Activated CD4-positive, alpha-beta T cell treated with anti-CD3 and anti-CD28 coated beads, Interleukin-2, amount 50 U/mL, for 16 hours (primary cell): Measurements from ENCODE around the gene ZNHIT3.

Source experiments
- DNase-seq: peaks from one replicate; pipeline ENCODE4 v3.0.0-alpha.2; 2020

The ZNHIT3 gene

DNA sequence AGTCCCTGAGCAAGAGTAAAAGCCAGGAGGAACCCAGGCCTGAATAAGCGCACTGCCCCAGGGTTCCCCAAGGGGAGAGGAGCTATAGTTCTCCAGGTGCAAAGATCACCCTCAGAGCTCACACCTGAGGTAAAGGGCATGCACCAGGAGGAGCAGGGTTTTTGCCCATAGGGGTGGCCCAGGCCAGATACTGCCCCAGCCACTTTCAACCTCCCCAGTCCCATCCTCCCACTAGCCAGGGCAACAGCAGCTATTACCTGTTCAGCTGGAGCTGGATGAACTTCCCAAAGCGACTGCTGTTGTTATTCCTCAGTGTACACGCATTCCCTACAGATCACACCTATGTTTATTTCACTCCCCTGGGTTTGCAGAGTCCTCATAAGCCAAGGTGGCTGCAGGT lies 28.4 kb downstream of the ZNHIT3 start:
- DNase-seq = no peak

DNA sequence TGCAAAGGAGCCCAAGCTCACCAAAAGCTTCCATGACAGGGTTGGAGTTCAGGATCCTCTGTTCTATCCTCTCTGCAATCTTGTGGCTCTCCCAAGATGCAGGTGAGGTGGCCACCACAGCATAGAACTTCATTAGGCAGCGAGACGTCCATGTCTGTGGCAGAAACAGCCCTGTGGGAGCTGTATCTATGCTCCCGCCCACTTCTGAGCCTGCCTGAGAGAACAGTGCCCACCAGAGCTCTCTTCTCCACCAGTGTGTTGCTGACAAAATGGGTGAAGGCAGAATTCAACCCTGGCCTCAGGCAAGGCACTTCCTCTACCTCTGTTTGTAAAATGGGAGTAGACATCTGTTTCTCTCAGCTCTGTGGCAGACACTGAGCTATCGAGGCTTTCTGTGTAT lies 29.4 kb downstream of the ZNHIT3 start:
- DNase-seq = no peak

DNA sequence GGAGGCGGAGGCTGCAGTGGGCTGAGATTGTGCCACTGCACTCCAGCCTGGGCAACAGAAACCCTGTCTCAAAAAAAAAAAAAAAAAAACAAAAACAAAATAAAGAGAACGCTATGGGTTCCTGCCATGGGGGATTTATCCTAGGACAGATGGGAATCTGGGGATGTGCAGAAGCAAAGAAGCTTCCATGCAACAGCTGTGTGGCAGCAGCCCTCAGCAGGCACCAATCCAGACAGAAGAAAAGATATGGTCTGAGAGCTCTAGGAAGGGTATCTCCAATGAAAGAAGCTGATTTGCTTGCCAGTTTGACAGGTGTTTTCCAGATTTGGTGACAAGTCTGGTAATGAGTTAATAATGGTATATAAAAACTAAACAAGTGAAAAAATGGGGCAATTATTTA lies 36.6 kb downstream of the ZNHIT3 start:
- DNase-seq = no peak

DNA sequence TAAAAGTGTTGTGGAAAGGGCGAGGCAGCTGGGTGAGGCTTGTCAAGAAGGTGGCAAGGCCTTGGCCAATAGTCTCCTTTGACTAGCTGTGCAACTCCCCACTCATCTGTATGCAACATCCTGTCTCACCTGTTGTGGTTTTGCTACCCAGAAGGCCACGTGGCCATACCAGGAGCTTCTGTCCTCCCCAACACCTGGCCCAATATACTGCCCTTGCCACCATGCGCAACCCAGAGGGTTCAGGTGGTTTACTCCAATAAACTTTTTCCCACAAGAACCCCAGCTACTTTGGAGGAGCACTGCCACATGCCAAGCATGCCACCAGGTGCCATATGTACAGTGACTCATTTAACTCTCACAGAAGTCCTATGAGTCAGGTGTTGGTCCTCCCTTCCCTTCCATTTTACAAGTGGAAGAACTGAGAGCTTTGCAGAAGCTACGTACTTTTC lies 38.0 kb downstream of the ZNHIT3 start:
- peak; percentile 23 for DNase-seq

DNA sequence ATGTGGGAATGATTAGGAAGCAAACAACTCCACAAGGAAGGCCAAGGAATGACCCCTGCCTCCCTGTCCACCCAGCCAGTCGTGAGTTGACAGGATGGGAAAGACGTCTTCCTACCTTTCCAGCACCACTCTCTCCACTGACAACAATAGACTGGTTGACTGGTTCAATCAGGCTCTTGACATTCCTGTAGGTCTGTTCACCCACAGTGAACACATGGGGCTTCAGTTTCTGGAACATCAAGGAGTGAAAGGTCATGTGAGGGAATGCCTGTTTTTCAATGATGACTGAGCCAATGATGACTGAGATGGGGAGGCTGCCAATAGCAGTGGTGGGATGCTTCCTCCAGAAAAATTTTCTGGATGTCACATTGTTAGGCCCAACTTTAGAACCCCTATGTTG lies 38.6 kb downstream of the ZNHIT3 start:
- DNase-seq = no peak

DNA sequence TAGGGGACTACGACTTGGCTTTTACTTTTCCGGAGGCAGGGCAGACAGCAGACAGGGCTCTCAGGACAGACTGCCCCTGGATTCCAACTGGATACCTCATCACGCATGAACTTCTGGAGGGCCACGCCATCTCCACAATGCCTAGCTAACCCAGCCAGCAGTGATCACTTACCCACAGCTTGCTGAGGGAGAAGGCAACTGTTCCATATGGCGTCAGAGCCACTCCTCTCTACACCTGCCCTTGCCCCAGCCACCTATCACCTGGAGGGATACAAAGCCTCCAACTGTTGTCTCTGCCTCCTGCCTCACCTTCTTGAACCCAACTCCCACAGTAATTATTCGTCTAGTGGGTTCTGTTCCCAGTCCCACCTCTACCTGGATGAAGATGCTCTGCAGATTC lies 39.4 kb downstream of the ZNHIT3 start:
- no peak for DNase-seq

DNA sequence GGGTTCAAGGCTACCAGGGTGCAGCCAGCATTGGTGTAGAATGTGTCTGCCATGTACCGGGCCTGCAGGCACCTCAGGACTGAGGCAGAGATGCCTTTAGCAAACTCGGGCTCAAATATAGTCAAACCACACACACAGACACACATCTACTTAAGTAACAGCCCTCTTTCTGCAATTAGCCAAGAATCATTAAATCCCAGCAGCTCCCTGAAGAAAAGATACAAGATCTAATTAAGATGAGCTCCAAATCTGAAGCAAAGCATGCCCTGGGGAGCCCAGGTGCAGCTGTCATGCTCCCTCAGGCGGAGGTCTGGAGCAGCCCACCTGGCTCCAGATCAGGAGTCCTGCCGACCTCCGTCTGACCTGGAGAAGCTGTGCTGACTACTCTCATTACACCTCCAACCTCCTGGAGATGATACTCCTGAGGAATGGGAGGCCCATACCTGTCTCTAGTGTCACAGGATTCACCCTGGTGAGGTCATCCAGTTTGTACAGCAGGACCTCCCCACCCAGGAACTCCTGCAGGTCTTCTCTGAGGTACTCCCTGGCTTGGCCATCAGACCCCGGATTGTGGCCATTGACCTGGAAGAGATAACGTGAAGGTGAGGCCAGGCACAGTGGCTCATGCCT lies 41.3 kb downstream of the ZNHIT3 start:
- no peak for DNase-seq

DNA sequence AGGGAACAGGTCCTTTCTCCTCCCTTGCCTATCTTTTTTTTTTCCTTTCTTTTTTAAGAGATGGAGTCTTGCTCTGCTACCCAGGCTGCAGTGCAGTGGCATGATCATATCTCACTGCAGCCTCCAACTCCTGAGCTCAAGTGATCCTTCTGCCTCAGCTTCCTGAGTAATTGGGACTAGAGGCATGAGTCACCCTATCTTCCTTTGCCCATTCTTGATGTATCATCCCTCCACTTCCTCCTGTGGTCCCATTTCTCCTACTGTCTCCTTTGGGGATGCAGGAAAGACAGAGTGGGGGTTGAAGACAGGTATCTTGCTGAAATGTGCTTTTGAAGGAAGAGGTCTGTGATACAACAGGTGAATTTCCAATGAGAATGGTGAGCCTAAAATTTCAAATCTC lies 42.6 kb downstream of the ZNHIT3 start:
- DNase-seq = no peak

DNA sequence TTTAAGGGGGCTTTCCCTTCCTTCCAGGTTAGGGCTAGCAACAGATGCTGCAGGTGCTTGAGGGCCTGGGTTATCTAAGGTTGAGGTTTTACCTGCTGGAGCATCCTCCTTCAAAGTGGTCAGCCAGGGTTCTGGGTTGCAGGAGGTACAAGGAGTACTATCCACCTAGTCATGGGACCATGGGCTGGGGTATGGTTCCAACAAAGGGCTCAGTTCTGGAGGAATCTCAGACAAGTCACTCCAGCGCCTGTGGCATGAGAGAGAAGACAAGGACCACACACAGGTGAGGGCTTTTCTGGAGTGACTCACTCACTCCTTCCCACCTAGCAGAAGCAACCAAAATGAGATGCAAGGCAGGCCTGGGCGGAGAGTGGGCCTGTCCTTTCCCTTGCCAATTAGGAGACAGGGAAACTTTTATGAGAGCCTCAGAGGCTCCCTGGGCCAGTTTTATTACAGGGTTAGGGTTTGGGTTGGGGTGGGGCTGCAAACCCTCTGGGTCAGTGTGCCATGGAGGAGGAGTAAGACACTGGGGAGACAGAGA lies 46.0 kb downstream of the ZNHIT3 start:
- DNase-seq = no peak

DNA sequence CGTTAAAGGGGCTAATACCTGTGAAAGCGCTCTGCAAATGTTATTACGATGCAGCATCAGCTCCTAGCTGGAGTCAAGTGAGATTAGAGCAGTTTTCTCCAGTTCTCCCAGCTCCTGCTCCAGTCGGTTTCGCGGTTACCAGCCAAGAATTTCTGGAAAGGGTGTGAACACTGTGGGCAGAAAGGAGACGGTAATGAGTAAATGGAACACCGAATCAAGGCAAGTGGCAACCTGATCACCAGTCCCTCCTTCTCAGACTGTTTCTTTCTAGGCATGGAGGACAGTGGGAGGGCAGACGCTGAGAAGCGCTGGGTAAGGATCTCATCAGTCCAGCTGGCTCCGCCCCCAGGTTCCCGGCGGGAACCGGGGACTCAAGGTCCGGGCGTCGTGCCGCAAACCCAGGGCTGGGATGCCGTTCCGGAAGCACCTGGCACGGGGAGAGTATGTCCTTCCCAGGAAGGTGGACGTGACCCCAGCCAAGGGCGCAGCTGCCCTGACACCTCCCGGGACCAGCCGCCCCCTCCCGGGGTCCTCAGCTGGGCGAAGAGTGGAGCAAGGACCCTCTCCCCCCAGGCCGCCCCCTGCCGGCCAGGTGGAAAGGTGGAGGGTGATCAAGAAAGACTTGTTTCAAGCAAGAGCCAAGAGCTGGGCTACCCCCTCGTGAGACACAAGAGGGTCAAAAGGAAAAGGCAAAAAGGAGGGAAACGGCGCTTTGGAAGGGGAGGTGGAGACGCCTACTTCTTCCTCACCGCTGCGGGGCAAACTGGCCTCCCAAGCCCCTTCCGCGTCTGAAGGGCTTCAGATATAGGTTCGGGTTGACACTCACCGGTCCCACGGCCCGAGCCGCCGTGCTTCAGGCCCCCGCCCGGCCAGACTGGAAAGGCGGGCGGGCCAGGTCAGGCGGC lies 47.7 kb downstream of the ZNHIT3 start:
- DNase-seq = peak; percentile 56

DNA sequence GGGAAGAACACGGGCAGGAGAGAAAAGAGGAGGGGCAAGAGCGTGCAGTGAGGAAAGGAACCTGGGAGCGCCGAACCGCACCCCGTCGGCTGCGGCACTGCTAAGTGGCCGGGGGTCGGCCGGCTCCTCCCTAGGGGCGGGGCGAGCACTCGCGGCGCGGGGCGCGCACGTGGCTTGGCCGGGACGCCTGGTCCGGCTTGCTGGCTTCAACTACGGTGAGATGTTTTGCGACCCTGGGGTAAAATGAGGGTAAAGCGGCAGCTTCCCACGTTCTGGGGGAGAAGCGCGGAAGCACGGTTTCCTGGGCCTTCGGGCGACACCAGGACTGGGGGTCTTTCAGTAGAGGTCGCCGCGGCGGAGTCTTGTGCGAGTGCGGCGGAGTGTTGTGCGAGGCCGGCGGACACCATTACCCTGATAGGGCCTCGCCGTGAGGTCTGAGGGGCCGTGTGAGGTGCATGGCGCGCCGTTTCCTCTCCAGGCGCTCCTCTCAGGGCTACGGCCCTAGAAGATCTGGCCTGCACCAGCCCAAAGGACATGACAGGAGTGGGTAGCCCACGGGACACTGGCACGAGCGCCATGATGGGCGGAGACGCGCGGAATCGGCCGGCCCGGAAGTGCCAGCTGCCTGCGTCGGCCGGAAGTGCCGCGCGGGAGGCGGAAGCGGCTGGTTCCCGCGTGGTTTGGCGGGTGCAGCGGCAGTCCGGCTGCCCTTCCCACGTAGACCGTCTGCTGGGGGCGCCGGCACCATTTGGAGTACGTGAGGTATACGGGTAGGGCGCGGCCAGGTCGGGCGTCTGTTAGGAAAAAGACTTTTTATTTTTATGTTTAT lies 48.6 kb downstream of the ZNHIT3 start, which contains the start of the genes MYO19 and PIGW:
MYO19 (minus strand) TSS at position 29 of the 829 bp plus-strand sequence. CDS start 2,330 bp downstream, outside the sequence.
PIGW (plus strand) TSS at position 148 of the 829 bp plus-strand sequence. CDS start 2,115 bp downstream, outside the sequence.
- DNase-seq = peak; percentile 92

DNA sequence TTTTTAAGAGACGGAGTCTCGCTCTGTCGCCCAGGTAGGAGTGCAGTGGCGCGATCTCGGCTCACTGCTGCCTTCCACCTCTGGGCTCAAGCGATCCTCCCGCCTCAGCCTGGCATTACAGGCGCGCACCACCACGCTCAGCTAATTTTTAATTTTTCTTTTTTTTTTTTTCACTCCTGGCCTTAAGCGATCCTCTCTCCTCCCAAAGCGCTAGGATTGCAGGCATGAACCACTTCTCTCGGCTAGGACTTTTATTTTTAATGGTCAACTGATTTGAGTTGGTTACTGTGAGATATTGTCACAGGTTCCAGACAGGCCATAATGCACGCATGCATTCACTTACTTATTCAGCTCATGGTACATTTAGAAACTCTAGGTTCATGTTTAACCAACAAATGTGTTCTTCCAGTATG lies 49.2 kb downstream of the ZNHIT3 start:
- no peak for DNase-seq

DNA sequence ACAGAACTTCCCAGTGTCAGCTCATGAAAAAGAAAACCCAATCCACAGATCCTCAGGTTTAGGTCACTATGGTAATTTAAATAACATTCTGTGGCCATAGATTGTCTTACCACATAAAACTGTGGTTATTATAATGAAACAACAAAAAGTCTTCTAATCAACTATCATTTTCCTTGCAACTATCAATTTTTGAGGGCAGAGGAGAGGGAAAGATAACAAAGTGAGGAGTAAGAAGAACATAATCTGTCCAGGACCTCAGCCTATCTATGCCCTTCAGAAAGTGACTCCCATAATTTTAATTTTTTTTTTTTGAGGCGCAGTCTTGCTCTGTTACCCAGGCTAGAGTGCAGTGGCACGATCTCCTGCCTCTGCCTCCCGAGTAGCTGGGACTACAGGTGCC lies 54.2 kb downstream of the ZNHIT3 start:
- no peak for DNase-seq

DNA sequence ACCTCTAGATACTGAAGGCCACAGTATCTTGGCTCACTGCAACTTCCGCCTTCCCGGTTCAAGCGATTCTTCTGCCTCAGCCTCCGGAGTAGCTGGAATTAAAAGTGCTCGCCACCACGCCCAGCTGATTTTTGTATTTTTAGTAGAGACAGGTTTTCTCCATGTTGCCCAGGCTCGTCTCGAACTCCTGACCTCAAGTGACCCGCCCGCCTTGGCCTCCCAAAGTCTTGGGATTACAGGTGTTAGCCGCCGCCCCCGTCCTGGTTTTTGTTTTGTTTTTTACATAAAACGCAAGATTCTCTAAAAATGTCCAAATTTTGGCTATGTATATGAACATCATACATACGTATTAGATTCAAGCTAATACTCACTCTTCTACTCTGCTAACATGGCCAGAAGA lies 56.3 kb downstream of the ZNHIT3 start:
- DNase-seq = no peak

DNA sequence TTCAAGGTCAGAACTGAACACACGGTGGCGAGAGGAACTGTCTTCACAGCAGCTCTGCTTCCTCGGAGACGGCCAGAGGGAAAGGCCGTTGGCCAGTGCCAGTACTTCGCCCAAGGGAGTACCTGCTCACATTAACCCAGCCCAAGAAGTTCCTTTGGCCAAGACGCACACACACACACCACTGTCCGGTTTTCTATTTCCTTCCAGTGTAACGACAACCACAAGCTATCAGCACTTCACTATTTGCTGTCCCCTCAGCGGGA lies 57.5 kb downstream of the ZNHIT3 start:
- DNase-seq = peak; percentile 43

DNA sequence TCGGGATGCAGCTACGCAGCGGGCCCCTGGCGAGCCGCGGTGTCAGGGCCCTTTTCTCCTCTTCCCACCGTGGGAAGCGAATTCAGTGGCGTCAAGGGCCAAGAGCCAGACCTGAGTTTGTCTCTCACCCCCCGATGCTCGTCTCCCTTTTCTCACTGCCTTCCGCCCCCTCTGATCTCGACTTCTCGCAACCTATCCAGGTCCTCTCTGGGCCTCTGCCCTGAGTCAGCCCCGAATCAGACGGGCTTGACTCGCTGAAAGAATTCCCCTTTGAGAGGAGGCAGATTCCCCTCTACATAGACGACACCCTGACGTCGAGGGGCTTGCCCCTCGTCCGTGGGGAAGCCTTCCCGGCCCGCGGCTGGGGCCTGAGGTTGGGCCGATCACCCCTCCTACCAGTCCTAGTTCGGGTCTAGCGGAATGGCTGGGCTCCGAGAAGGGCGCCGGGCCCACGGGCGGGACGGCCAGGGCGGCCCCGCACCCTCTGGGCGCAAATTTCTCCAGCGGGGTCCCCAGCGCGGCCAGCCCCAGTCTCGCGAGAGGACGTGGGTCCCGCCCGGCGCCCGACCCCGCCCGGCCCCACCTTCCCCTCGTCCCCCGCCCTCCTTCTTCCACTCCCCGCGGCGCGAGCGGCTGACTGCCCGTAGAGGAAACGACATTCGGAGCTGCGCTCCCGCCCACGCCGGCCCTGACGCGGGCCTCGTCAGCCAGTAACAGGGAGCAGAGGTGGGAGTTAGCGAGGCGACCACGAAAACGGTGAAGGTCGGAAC lies 58.0 kb downstream of the ZNHIT3 start, which contains the start of gene GGNBP2:
GGNBP2 (plus strand) TSS at position 613 of the 770 bp plus-strand sequence. CDS start 806 bp downstream, outside the sequence.
- peak; percentile 95 for DNase-seq

DNA sequence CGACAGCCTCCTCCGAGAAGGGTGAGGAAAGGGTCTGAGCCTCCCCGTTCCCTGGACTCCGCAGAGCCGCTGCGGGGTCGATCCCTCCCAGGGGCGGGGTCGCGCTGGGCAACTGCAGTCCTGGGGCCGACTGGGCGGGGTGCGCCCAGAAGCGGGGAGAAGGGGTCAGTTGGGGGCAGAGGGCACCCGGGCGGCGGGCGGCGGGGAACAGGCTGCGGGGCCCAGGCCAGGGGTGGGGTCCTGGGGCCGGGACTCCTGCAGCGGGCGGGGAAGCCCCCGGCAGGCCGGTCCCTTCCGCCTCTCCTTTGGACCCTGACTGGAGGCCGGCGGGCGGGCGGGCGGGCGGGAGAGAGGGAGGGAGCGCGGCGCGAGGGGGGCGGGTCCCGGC lies 58.6 kb downstream of the ZNHIT3 start:
- no peak for DNase-seq
